Spinal cord (tissue), 10 donors: Measurements from ENCODE around the gene SPATA33. TPM values are rescaled to one million over a fixed set of nuclear protein-coding genes. Genes with fewer than 3 reads are reported as not detected.
"Not testable (repeated sequence)": the region's sequence is repeated elsewhere in the genome, so short reads cannot be mapped to it uniquely, and the experiment has no call there.

Experiments used
- DNase-seq, 6 donors: peaks; one replicate each; pipeline versions ENCODE4 v3.0.0 to v3.0.0-alpha.2; 2013 to 2015; ENCODE audit warnings: low spot score in 6 of 6, low read depth in 4 of 6
- H3K27ac ChIP-seq: one replicate; pipeline ENCODE4 v1.5.1; 2013; ENCODE audit warnings: low read depth, low read length, control low read depth
- H3K27me3 ChIP-seq: one replicate; pipeline ENCODE4 v1.6.1; 2013; ENCODE audit warnings: low read length; ENCODE audit not compliant: control insufficient read depth, insufficient read depth
- H3K36me3 ChIP-seq: one replicate; pipeline ENCODE4 v1.6.1; 2013; ENCODE audit warnings: low read length; ENCODE audit not compliant: control insufficient read depth, insufficient read depth
- H3K4me1 ChIP-seq: one replicate; pipeline ENCODE4 v1.6.1; 2013; ENCODE audit warnings: low read length; ENCODE audit not compliant: control insufficient read depth, insufficient read depth
- H3K4me3 ChIP-seq: one replicate; pipeline ENCODE4 v1.5.1; 2013; ENCODE audit warnings: low read depth, low read length, control low read depth
- H3K9me3 ChIP-seq: one replicate; pipeline ENCODE4 v1.6.1; 2013; ENCODE audit warnings: low read length; ENCODE audit not compliant: control insufficient read depth, insufficient read depth
- WGBS: methylation state at CpG from one replicate; pipeline ENCODE4 v1.1.5; 2013; ENCODE audit warnings: missing lambda C conversion rate; ENCODE audit not compliant: insufficient coverage; 5-methylcytosine and 5-hydroxymethylcytosine counted together
- polyA plus RNA-seq, 2 donors: library from polyadenylated mRNA; unstranded; fragments of 120-200 nt; gene quantifications; one replicate each; pipeline ENCODE4 v1.2.1, GENCODE V29; 2013; ENCODE audit not compliant: insufficient read length in 2 of 2
- total RNA-seq, 2 donors: library from RNA; depleted of rRNA in 1 of 2; stranded (reverse); fragments of 120-200 nt in 1 of 2; fragments of >200 nt in 1 of 2; gene quantifications; one replicate each; pipeline versions ENCODE4 v1.2.3 to v1.2.4, GENCODE V29; 2013 to 2014
- donor health status: healthy.

The SPATA33 gene
- total and polyA plus RNA-seq, 4 donors = 5.7 to 25.4 (median 20.2) TPM

GRCh38 chr16:89624777-89625761 is 32.6 kb upstream of the SPATA33 start:
- no peak for DNase-seq
- WGBS = 78% methylated on average over 11 of the region's 21 CpGs
- H3K9me3 ChIP-seq = no peaks in the 10 kb centered on the region
- no peaks in the 10 kb centered on the region for H3K36me3 ChIP-seq
- peaks cover 18% of the 10 kb centered on the region for H3K4me1 ChIP-seq
- no peak overlapping the region for H3K27ac ChIP-seq
- no peak overlapping the region for H3K4me3 ChIP-seq
- no peaks in the 10 kb centered on the region for H3K27me3 ChIP-seq

- Histone ChIP-seq H3K27ac (no peak overlapping the region), H3K27me3 (peaks cover 3% of the 10 kb centered on the region), H3K4me3 (no peak overlapping the region), H3K9me3 (no peaks in the 10 kb centered on the region), H3K36me3 (peaks cover 2% of the 10 kb centered on the region), H3K4me1 (no peaks in the 10 kb centered on the region)
- no peak for DNase-seq
- 95% methylated on average over 8 of the region's 17 CpGs for WGBS
These were observed 27.6 kb upstream of the SPATA33 start for GRCh38 chr16:89629827-89630610.

GRCh38 chr16:89633064-89633631 is 24.5 kb upstream of the SPATA33 start:
- Histone ChIP-seq H3K27ac (no peak overlapping the region), H3K4me1 (no peaks in the 10 kb centered on the region), H3K36me3 (peaks cover 2% of the 10 kb centered on the region), H3K9me3 (no peaks in the 10 kb centered on the region), H3K27me3 (peaks cover 8% of the 10 kb centered on the region), H3K4me3 (no peak overlapping the region)
- no peak for DNase-seq
- WGBS = 84% methylated on average over 19 of the region's 19 CpGs

GRCh38 chr16:89634463-89635385 is 22.9 kb upstream of the SPATA33 start:
- H3K9me3 ChIP-seq, DNase-seq, H3K27ac ChIP-seq, H3K36me3 ChIP-seq, H3K4me1 ChIP-seq, H3K27me3 ChIP-seq, H3K4me3 ChIP-seq: not testable (repeated sequence)
- 86% methylated on average over 1 of the region's 2 CpGs for WGBS

GRCh38 chr16:89636663-89637062 is 21.0 kb upstream of the SPATA33 start:
- DNase-seq = no peak
- H3K4me3 ChIP-seq = no peak overlapping the region
- H3K27ac ChIP-seq = no peak overlapping the region
- 86% methylated on average over 8 of the region's 12 CpGs for WGBS
- peaks cover 2% of the 10 kb centered on the region for H3K36me3 ChIP-seq
- H3K4me1 ChIP-seq = peaks cover 18% of the 10 kb centered on the region
- H3K27me3 ChIP-seq = peaks cover 8% of the 10 kb centered on the region
- no peaks in the 10 kb centered on the region for H3K9me3 ChIP-seq

- WGBS = 86% methylated on average over 10 of the region's 10 CpGs
- no peak for DNase-seq
- H3K27me3 ChIP-seq = peaks cover 8% of the 10 kb centered on the region
- no peaks in the 10 kb centered on the region for H3K9me3 ChIP-seq
- peaks cover 2% of the 10 kb centered on the region for H3K36me3 ChIP-seq
- H3K27ac ChIP-seq = no peak overlapping the region
- peaks cover 22% of the 10 kb centered on the region for H3K4me1 ChIP-seq
- no peak overlapping the region for H3K4me3 ChIP-seq
These were observed 20.3 kb upstream of the SPATA33 start for GRCh38 chr16:89637379-89637778.

GRCh38 chr16:89638455-89638854 is 19.2 kb upstream of the SPATA33 start:
- 83% methylated on average over 1 of the region's 10 CpGs for WGBS
- DNase-seq = no peak
- Histone ChIP-seq H3K9me3 (no peaks in the 10 kb centered on the region), H3K36me3 (no peaks in the 10 kb centered on the region), H3K27me3 (peaks cover 8% of the 10 kb centered on the region), H3K27ac (no peak overlapping the region), H3K4me3 (no peak overlapping the region), H3K4me1 (peaks cover 22% of the 10 kb centered on the region)

GRCh38 chr16:89639385-89639784 is 18.3 kb upstream of the SPATA33 start:
- Histone ChIP-seq H3K9me3 (no peaks in the 10 kb centered on the region), H3K4me1 (peaks cover 22% of the 10 kb centered on the region), H3K4me3 (no peak overlapping the region), H3K27me3 (peaks cover 5% of the 10 kb centered on the region), H3K36me3 (peaks cover 8% of the 10 kb centered on the region), H3K27ac (no peak overlapping the region)
- 89% methylated on average over 5 of the region's 6 CpGs for WGBS
- no peak for DNase-seq
